HEK293 (cell line): ENCODE data around the gene CPNE1.
A peak's percentile ranks its signal among the peaks of the same experiment; 100 is the strongest.

ENCODE experiments used
- EGR2 ChIP-seq: fragments of 450-650 bp; formaldehyde crosslinking; IDR thresholded peaks from 2 replicates; pipeline ENCODE4 v1.5.1; 2016; ENCODE audit warnings: low read depth, missing biosample characterization, missing genetic modification characterization
- KLF1 ChIP-seq: fragments of 450-650 bp; formaldehyde crosslinking; IDR thresholded peaks from 2 replicates; pipeline ENCODE4 v1.5.1; 2016; ENCODE audit warnings: missing biosample characterization, missing genetic modification characterization
- KLF8 ChIP-seq: fragments of 450-650 bp; formaldehyde crosslinking; IDR thresholded peaks from 2 replicates; pipeline ENCODE4 v1.5.1; 2016; ENCODE audit warnings: missing biosample characterization, missing genetic modification characterization
- SP2 ChIP-seq: fragments of 450-650 bp; formaldehyde crosslinking; IDR thresholded peaks from 2 replicates; pipeline ENCODE4 v1.5.1; 2016; ENCODE audit warnings: missing biosample characterization, missing genetic modification characterization
- YY2 ChIP-seq: fragments of 450-650 bp; formaldehyde crosslinking; IDR thresholded peaks from 2 replicates; pipeline ENCODE4 v1.5.1; 2016; ENCODE audit warnings: missing biosample characterization, missing genetic modification characterization
- ZNF112 ChIP-seq: fragments of 450-650 bp; formaldehyde crosslinking; IDR thresholded peaks from 2 replicates; pipeline ENCODE4 v1.5.0; 2017; ENCODE audit warnings: missing biosample characterization, missing genetic modification characterization
- ZNF155 ChIP-seq: fragments of 450-650 bp; formaldehyde crosslinking; IDR thresholded peaks from 2 replicates; pipeline ENCODE4 v1.5.1; 2016; ENCODE audit warnings: missing biosample characterization, missing genetic modification characterization
- ZNF292 ChIP-seq: fragments of 450-650 bp; formaldehyde crosslinking; IDR thresholded peaks from 2 replicates; pipeline ENCODE4 v1.5.1; 2016; ENCODE audit warnings: low read depth, missing biosample characterization, missing genetic modification characterization, borderline replicate concordance
- ZNF37A ChIP-seq: fragments of 450-650 bp; IDR thresholded peaks from 2 replicates; pipeline ENCODE4 v1.5.1; 2018; ENCODE audit warnings: missing biosample characterization, missing genetic modification characterization
- ZNF391 ChIP-seq: fragments of 450-650 bp; formaldehyde crosslinking; IDR thresholded peaks from 2 replicates; pipeline ENCODE4 v1.5.1; 2016; ENCODE audit warnings: low read depth, missing biosample characterization, missing genetic modification characterization, borderline replicate concordance
- ZNF394 ChIP-seq: fragments of 450-650 bp; formaldehyde crosslinking; IDR thresholded peaks from 2 replicates; pipeline ENCODE4 v1.5.1; 2016; ENCODE audit warnings: missing biosample characterization, missing genetic modification characterization, mild to moderate bottlenecking, moderate library complexity, borderline replicate concordance
- ZNF548 ChIP-seq: fragments of 450-650 bp; formaldehyde crosslinking; IDR thresholded peaks from 2 replicates; pipeline ENCODE4 v1.5.1; 2016; ENCODE audit warnings: missing biosample characterization, missing genetic modification characterization
- ZNF549 ChIP-seq: fragments of 450-650 bp; IDR thresholded peaks from 2 replicates; pipeline ENCODE4 v1.5.1; 2018; ENCODE audit warnings: missing biosample characterization, missing genetic modification characterization, mild to moderate bottlenecking, inconsistent platforms, moderate library complexity
- ZNF600 ChIP-seq: fragments of 450-650 bp; formaldehyde crosslinking; IDR thresholded peaks from 2 replicates; pipeline ENCODE4 v1.5.1; 2016; ENCODE audit warnings: missing biosample characterization, missing genetic modification characterization
- ZNF660 ChIP-seq: fragments of 450-650 bp; IDR thresholded peaks from 2 replicates; pipeline ENCODE4 v1.5.1; 2018; ENCODE audit warnings: missing biosample characterization, mild to moderate bottlenecking, missing genetic modification characterization
- ZNF791 ChIP-seq: fragments of 450-650 bp; formaldehyde crosslinking; IDR thresholded peaks from 2 replicates; pipeline ENCODE4 v1.5.1; 2016; ENCODE audit warnings: missing biosample characterization, missing genetic modification characterization
- ZNF830 ChIP-seq: fragments of 450-650 bp; IDR thresholded peaks from 2 replicates; pipeline ENCODE4 v1.5.0; 2018; ENCODE audit warnings: missing biosample characterization, missing genetic modification characterization, low read depth, mild to moderate bottlenecking, moderate library complexity
- ZSCAN16 ChIP-seq: fragments of 450-650 bp; formaldehyde crosslinking; IDR thresholded peaks from 2 replicates; pipeline ENCODE4 v1.5.1; 2016; ENCODE audit warnings: missing biosample characterization, missing genetic modification characterization
- ZSCAN4 ChIP-seq: fragments of 450-650 bp; formaldehyde crosslinking; IDR thresholded peaks from 2 replicates; pipeline ENCODE4 v1.5.1; 2017; ENCODE audit warnings: missing biosample characterization, missing genetic modification characterization
- ZSCAN5A ChIP-seq: fragments of 450-650 bp; formaldehyde crosslinking; IDR thresholded peaks from 2 replicates; pipeline ENCODE4 v1.5.1; 2016; ENCODE audit warnings: missing biosample characterization, missing genetic modification characterization
- TF ChIP-seq, protein P1 (sequence below): fragments of 450-650 bp; formaldehyde crosslinking; IDR thresholded peaks from 2 replicates; pipeline ENCODE4 v1.5.1; 2016; ENCODE audit warnings: missing biosample characterization, missing genetic modification characterization, borderline replicate concordance
- TF ChIP-seq, protein P2 (sequence below): fragments of 450-650 bp; formaldehyde crosslinking; conservative IDR thresholded peaks from 2 replicates; pipeline ENCODE4 v1.5.1; 2016; ENCODE audit warnings: low read depth, missing biosample characterization, missing genetic modification characterization
- TF ChIP-seq, protein P3 (sequence below): fragments of 450-650 bp; formaldehyde crosslinking; IDR thresholded peaks from 2 replicates; pipeline ENCODE4 v1.5.1; 2016; ENCODE audit warnings: missing biosample characterization, missing genetic modification characterization
- TF ChIP-seq, protein P4 (sequence below): fragments of 450-650 bp; formaldehyde crosslinking; IDR thresholded peaks from 2 replicates; pipeline ENCODE4 v1.5.1; 2016; ENCODE audit warnings: missing biosample characterization, missing genetic modification characterization

Gene CPNE1

DNA sequence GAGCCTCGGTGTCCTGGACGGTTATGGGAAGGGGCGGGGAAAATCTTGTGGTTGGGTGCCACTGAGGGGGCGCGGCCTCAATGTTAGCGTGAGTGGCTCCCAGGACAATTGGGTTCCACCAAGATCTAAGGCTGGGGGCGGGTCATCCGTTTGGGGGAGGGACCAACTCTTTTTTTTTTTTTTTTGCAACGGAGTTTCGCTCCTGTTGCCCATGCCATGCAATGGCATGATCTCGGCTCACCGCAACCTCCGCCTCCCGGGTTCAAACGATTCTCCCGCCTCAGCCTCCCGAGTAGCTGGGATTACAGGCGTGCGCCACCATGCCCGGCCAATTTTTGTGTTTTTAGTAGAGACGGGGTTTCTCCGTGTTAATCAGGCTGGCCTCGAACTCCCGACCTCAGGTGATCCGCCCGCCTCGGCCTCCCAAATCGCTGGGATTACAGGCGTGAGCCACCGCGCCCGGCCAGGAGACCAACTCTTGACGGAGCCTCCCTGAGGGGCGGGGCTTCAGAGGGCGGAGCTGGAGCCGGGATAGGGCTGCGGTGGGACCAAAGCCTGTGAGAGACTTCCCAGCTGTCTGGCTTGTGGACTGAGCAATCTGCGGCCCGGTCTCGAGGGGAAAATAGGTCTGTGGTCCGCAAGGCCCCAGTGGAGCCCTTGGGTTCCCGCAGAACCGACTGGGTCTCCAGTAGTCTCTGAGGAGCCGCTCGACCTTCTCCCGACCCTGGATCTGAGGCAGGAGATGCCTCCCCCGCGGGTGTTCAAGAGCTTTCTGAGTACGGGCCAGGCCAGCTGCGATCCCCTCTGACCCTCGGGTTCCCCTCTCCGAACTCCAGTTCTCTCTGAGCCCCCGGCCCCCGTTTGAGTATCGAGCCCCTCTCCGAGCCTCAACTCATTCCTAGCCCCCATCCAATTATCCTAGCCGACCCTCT lies 48.0 kb downstream of the CPNE1 start (continued):
- TF ChIP-seq, protein P1, sequence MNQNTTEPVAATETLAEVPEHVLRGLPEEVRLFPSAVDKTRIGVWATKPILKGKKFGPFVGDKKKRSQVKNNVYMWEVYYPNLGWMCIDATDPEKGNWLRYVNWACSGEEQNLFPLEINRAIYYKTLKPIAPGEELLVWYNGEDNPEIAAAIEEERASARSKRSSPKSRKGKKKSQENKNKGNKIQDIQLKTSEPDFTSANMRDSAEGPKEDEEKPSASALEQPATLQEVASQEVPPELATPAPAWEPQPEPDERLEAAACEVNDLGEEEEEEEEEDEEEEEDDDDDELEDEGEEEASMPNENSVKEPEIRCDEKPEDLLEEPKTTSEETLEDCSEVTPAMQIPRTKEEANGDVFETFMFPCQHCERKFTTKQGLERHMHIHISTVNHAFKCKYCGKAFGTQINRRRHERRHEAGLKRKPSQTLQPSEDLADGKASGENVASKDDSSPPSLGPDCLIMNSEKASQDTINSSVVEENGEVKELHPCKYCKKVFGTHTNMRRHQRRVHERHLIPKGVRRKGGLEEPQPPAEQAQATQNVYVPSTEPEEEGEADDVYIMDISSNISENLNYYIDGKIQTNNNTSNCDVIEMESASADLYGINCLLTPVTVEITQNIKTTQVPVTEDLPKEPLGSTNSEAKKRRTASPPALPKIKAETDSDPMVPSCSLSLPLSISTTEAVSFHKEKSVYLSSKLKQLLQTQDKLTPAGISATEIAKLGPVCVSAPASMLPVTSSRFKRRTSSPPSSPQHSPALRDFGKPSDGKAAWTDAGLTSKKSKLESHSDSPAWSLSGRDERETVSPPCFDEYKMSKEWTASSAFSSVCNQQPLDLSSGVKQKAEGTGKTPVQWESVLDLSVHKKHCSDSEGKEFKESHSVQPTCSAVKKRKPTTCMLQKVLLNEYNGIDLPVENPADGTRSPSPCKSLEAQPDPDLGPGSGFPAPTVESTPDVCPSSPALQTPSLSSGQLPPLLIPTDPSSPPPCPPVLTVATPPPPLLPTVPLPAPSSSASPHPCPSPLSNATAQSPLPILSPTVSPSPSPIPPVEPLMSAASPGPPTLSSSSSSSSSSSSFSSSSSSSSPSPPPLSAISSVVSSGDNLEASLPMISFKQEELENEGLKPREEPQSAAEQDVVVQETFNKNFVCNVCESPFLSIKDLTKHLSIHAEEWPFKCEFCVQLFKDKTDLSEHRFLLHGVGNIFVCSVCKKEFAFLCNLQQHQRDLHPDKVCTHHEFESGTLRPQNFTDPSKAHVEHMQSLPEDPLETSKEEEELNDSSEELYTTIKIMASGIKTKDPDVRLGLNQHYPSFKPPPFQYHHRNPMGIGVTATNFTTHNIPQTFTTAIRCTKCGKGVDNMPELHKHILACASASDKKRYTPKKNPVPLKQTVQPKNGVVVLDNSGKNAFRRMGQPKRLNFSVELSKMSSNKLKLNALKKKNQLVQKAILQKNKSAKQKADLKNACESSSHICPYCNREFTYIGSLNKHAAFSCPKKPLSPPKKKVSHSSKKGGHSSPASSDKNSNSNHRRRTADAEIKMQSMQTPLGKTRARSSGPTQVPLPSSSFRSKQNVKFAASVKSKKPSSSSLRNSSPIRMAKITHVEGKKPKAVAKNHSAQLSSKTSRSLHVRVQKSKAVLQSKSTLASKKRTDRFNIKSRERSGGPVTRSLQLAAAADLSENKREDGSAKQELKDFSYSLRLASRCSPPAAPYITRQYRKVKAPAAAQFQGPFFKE, result no peak
- TF ChIP-seq KLF1 (peak; percentile 82), ZSCAN5A (tag by site-specific recombination) (peak; percentile 95), ZNF660 (tag by site-specific recombination) (no peak), ZNF600 (tag by site-specific recombination) (no peak; the same call in none of the 2 replicates), ZNF292 (tag by site-specific recombination) (no peak), ZNF155 (no peak), ZNF112 (no peak), EGR2 (no peak), ZNF37A (tag by site-specific recombination) (no peak), ZNF830 (tag by site-specific recombination) (no peak), ZNF394 (tag by site-specific recombination) (peak; percentile 74; the same call in 1 of the 2 replicates), ZNF791 (tag by site-specific recombination) (no peak), ZNF549 (tag by site-specific recombination) (no peak), ZSCAN4 (tag by site-specific recombination) (no peak), ZNF391 (peak; percentile 78; the same call in 1 of the 2 replicates), ZSCAN16 (tag by site-specific recombination) (no peak), KLF8 (tag by site-specific recombination) (peak; percentile 80), YY2 (tag by site-specific recombination) (0 out of 2 replicates have a peak, but pooled peaks have one; percentile 13), ZNF548 (tag by site-specific recombination) (no peak), SP2 (tag by site-specific recombination) (peak; percentile 93; the same call in 1 of the 2 replicates)
- TF ChIP-seq, protein P2, sequence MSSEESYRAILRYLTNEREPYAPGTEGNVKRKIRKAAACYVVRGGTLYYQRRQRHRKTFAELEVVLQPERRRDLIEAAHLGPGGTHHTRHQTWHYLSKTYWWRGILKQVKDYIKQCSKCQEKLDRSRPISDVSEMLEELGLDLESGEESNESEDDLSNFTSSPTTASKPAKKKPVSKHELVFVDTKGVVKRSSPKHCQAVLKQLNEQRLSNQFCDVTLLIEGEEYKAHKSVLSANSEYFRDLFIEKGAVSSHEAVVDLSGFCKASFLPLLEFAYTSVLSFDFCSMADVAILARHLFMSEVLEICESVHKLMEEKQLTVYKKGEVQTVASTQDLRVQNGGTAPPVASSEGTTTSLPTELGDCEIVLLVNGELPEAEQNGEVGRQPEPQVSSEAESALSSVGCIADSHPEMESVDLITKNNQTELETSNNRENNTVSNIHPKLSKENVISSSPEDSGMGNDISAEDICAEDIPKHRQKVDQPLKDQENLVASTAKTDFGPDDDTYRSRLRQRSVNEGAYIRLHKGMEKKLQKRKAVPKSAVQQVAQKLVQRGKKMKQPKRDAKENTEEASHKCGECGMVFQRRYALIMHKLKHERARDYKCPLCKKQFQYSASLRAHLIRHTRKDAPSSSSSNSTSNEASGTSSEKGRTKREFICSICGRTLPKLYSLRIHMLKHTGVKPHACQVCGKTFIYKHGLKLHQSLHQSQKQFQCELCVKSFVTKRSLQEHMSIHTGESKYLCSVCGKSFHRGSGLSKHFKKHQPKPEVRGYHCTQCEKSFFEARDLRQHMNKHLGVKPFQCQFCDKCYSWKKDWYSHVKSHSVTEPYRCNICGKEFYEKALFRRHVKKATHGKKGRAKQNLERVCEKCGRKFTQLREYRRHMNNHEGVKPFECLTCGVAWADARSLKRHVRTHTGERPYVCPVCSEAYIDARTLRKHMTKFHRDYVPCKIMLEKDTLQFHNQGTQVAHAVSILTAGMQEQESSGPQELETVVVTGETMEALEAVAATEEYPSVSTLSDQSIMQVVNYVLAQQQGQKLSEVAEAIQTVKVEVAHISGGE (tag by site-specific recombination), result no peak
- TF ChIP-seq, protein P3, sequence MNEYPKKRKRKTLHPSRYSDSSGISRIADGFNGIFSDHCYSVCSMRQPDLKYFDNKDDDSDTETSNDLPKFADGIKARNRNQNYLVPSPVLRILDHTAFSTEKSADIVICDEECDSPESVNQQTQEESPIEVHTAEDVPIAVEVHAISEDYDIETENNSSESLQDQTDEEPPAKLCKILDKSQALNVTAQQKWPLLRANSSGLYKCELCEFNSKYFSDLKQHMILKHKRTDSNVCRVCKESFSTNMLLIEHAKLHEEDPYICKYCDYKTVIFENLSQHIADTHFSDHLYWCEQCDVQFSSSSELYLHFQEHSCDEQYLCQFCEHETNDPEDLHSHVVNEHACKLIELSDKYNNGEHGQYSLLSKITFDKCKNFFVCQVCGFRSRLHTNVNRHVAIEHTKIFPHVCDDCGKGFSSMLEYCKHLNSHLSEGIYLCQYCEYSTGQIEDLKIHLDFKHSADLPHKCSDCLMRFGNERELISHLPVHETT (tag by site-specific recombination), result peak; percentile 88
- TF ChIP-seq, protein P4, sequence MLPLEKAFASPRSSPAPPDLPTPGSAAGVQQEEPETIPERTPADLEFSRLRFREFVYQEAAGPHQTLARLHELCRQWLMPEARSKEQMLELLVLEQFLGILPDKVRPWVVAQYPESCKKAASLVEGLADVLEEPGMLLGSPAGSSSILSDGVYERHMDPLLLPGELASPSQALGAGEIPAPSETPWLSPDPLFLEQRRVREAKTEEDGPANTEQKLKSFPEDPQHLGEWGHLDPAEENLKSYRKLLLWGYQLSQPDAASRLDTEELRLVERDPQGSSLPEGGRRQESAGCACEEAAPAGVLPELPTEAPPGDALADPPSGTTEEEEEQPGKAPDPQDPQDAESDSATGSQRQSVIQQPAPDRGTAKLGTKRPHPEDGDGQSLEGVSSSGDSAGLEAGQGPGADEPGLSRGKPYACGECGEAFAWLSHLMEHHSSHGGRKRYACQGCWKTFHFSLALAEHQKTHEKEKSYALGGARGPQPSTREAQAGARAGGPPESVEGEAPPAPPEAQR (tag by site-specific recombination), result no peak
